Stimulated activated naive B cell treated with anti-CD40 and anti-IgM and Interleukin-4, amounts not matched to agents 10 μg/mL and 1 μg/mL and 100 μg/mL, for 72 hours (primary cell): Measurements from ENCODE around the gene AREL1.

Experiments used
- ATAC-seq, 2 donors: fragments of 150-1000 bp; cut with Tn5 transposase; replicated peaks; 2 replicates each; pipeline ENCODE4 v1.10.0; 2021; ENCODE audit warnings: moderate library complexity in 1 of 2
- DNase-seq: peaks from one replicate; pipeline ENCODE4 v3.0.0; 2021
- H3K27ac Mint-ChIP-seq: one replicate; pipeline ENCODE4 v1.8.0; 2022; ENCODE audit warnings: mild to moderate bottlenecking, mixed read lengths
- H3K27me3 Mint-ChIP-seq, 2 donors: one replicate each; pipeline ENCODE4 v1.8.0; 2022; ENCODE audit warnings: mixed read lengths in 2 of 2
- H3K36me3 Mint-ChIP-seq, 2 donors: one replicate each; pipeline ENCODE4 v1.8.0; 2022; ENCODE audit warnings: mixed read lengths in 2 of 2, mild to moderate bottlenecking in 1 of 2
- H3K4me1 Mint-ChIP-seq, 2 donors: one replicate each; pipeline ENCODE4 v1.8.0; 2022; ENCODE audit warnings: mixed read lengths in 2 of 2, mild to moderate bottlenecking in 1 of 2
- H3K4me3 Mint-ChIP-seq, 2 donors: one replicate each; pipeline ENCODE4 v1.8.0; 2022; ENCODE audit warnings: mild to moderate bottlenecking in 2 of 2, mixed read lengths in 2 of 2, moderate library complexity in 1 of 2
- H3K9me3 Mint-ChIP-seq, 2 donors: one replicate each; pipeline ENCODE4 v1.8.0; 2022; ENCODE audit warnings: mixed read lengths in 2 of 2, mild to moderate bottlenecking in 1 of 2

AREL1 gene

DNA sequence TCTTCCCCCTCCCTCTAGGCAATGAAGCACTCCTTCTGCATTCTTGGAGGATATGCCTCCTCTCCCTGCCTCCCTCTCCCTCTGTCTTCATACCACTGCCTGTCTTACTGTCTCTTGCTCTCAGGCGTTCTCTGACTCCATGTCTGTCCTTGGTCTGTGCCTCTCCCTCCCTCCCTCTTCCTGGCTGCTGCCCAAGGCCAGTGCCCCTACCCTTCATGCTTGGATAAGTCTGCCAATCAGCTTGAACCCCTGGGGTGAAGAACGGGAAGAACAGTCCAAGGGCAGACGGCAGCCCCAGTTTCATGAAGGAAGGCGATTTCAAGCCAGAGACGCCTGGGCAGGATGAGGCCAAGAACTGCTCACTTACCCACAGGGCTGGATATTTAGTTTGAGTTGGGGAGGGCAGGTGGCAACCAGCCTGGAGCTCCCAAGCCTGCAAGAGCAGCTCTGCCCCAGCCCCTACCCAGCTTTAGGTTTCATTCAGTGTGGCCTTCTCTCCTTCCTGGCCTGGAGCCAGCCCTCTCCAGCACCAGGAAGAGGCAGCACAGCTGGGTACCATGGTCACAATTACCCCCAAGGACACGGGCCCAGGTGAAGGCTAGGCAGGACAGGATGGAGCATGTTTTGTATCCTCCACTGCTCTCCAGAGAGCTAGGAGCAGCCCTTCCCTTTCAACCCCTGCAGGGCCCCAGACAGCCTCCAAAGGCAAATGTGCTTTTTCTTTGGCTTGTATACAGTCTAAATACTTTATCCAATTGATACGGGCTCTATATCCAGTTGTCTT, 65.0 kb downstream of the AREL1 start:
- Mint-ChIP-seq H3K4me3 (no peak overlapping the region), H3K27ac (no peak overlapping the region), H3K4me1 (peaks cover 3 to 4% of the 10 kb centered on the region in 2 donors), H3K27me3 (peaks cover 6 to 19% of the 10 kb centered on the region in 2 donors), H3K36me3 (peaks cover 0 to 1% of the 10 kb centered on the region in 2 donors), H3K9me3 (no peaks in the 10 kb centered on the region)
- ATAC-seq (no peak), DNase-seq (no peak)

DNA sequence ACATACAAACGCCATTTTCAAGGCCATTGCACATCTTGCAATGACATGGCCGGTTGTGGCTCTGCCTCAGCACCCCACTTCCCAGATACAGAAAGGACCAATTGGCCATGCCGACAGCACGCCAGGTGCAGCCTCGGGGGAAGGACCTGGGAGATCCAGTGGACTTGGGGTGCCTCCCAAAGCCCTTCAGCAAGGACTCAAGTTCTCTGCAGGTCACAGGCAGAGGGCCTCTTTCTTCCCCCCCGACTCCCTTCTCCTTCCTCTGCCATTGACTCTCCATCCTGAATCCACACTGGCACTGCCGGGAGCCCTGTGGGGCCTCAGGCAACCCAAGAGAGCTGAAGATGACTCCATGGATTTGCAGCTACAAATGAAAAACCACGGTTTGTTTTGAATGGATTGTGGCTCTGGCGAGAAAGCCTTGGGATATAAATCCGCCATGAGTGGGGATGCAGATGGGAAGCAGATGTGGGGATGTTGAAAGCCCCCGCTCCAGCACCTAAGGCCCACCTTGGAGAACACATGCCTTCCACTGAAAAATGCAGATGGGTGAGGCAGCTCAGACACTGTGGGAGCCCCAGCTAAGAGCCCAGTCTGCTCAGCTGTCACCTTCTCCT, 65.7 kb downstream of the AREL1 start:
- Mint-ChIP-seq H3K9me3 (no peaks in the 10 kb centered on the region), H3K36me3 (peaks cover 0 to 1% of the 10 kb centered on the region in 2 donors), H3K27me3 (peaks cover 6 to 19% of the 10 kb centered on the region in 2 donors), H3K4me1 (peaks cover 3 to 4% of the 10 kb centered on the region in 2 donors), H3K27ac (no peak overlapping the region), H3K4me3 (no peak overlapping the region)
- DNase-seq (no peak), ATAC-seq (peak in 1 of 2 donors; percentile 20)

DNA sequence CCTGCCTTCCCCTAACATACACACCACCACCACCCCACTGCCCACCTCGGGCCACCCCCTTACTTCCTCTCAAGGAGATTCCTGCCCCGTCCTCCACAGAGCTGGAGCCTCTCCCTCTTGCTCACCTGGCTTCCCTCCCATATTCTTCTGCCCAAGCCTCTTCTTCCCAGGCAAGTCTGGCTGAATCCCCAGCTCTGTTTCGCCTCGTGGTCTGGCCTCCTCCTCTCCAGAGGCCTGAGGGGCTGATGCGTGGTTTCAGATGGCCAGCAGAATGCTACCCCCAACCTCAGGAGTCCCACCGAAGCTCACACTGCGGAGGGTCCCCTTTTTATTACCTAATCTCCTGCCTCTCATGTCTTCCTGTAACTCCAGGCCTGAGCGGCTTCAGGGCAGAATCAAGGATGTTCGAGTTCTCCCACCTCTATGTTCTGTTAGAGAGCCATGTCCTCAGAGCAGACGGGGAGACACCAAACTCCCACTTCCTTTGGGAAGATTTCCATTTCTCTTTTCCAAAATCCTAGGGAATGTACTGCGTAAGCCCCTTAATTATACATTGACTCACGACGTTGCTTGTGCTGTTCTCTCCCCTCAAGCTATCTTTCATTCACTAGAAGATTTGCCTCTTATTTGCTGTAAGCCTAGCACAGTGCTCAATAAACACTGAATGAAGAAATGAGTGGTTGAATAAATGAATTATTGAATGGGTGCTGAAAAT, 67.0 kb downstream of the AREL1 start:
- Mint-ChIP-seq H3K27me3 (peaks cover 6 to 19% of the 10 kb centered on the region in 2 donors), H3K4me1 (peaks cover 3 to 4% of the 10 kb centered on the region in 2 donors), H3K27ac (no peak overlapping the region), H3K36me3 (peaks cover 0 to 1% of the 10 kb centered on the region in 2 donors), H3K9me3 (no peaks in the 10 kb centered on the region), H3K4me3 (no peak overlapping the region)
- DNase-seq (no peak), ATAC-seq (no peak)

GRCh38 chr14:74645244-74645643, 67.6 kb downstream of the AREL1 start:
- H3K27ac Mint-ChIP-seq = no peak overlapping the region
- peaks cover 0 to 1% of the 10 kb centered on the region in 2 donors for H3K36me3 Mint-ChIP-seq
- no peak overlapping the region for H3K4me3 Mint-ChIP-seq
- no peak for DNase-seq
- no peak for ATAC-seq
- H3K9me3 Mint-ChIP-seq = no peaks in the 10 kb centered on the region
- H3K27me3 Mint-ChIP-seq = peaks cover 6 to 19% of the 10 kb centered on the region in 2 donors
- H3K4me1 Mint-ChIP-seq = peaks cover 3 to 4% of the 10 kb centered on the region in 2 donors

GRCh38 chr14:74641601-74642391, 71.1 kb downstream of the AREL1 start:
- H3K4me1 Mint-ChIP-seq = peaks cover 3 to 4% of the 10 kb centered on the region in 2 donors
- H3K27me3 Mint-ChIP-seq = peaks cover 6 to 17% of the 10 kb centered on the region in 2 donors
- H3K9me3 Mint-ChIP-seq = no peaks in the 10 kb centered on the region
- peaks cover 0 to 1% of the 10 kb centered on the region in 2 donors for H3K36me3 Mint-ChIP-seq
- H3K4me3 Mint-ChIP-seq = no peak overlapping the region
- ATAC-seq (no peak), DNase-seq (no peak)
- no peak overlapping the region for H3K27ac Mint-ChIP-seq

DNA sequence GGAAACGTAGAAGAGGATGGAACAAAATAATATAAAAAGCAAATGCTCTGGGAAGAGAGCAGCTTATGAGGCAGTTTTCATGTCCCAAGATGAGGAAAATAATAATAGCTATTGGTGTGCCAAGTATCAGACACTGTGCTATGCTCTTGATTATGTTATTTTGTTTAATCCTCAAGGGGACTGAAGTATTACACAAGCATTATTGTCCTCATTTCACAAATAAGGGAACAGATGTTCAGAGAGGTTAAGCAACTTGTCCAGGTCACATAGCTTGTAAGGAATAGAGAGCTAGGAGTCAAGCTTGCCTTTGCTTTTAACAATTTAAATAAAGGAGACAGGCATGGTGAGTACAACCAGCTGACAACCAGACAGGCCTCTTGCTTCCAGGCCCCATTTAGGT, 73.9 kb downstream of the AREL1 start:
- H3K4me3 Mint-ChIP-seq = no peak overlapping the region
- peaks cover 0 to 3% of the 10 kb centered on the region in 2 donors for H3K4me1 Mint-ChIP-seq
- DNase-seq (no peak), ATAC-seq (no peak)
- H3K9me3 Mint-ChIP-seq = no peaks in the 10 kb centered on the region
- H3K36me3 Mint-ChIP-seq = no peaks in the 10 kb centered on the region
- H3K27me3 Mint-ChIP-seq = peaks cover 3 to 6% of the 10 kb centered on the region in 2 donors
- H3K27ac Mint-ChIP-seq = no peak overlapping the region

DNA sequence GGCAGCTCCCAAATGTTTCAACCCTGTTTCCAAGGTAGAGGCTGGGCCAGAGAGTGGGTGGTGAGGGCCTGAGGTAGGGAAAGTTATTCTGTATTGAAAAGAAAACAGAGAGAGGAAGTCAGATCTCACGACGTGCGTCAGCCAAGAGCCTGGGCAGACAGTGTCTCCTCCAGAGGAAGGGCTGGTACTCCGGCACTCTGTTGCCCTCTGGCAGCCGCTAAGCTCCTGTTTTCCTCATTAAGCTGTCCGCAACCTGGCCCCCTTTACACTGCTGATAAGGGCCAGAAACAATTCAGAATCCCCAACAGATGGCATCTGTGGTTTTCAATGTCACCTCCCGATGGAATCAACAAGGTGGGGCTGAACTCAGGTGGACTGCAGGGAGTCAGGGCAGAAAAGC, 74.8 kb downstream of the AREL1 start:
- H3K4me1 Mint-ChIP-seq = peaks cover 0 to 3% of the 10 kb centered on the region in 2 donors
- H3K9me3 Mint-ChIP-seq = no peaks in the 10 kb centered on the region
- no peaks in the 10 kb centered on the region for H3K36me3 Mint-ChIP-seq
- peak overlapping the region; percentile 49 for H3K27ac Mint-ChIP-seq
- DNase-seq (no peak), ATAC-seq (peak in 1 of 2 donors; percentile 65)
- no peak overlapping the region for H3K4me3 Mint-ChIP-seq
- H3K27me3 Mint-ChIP-seq = peaks cover 3 to 6% of the 10 kb centered on the region in 2 donors

GRCh38 chr14:74637178-74637550, 75.7 kb downstream of the AREL1 start:
- DNase-seq (no peak), ATAC-seq (no peak)
- Mint-ChIP-seq H3K9me3 (no peaks in the 10 kb centered on the region), H3K4me1 (peaks cover 0 to 3% of the 10 kb centered on the region in 2 donors), H3K36me3 (no peaks in the 10 kb centered on the region), H3K27me3 (peaks cover 3 to 6% of the 10 kb centered on the region in 2 donors), H3K27ac (no peak overlapping the region), H3K4me3 (no peak overlapping the region)

GRCh38 chr14:74636424-74637177, 76.3 kb downstream of the AREL1 start:
- peaks cover 0 to 3% of the 10 kb centered on the region in 2 donors for H3K4me1 Mint-ChIP-seq
- H3K36me3 Mint-ChIP-seq = no peaks in the 10 kb centered on the region
- ATAC-seq = no peak
- peak overlapping the region; percentile 25 for H3K27ac Mint-ChIP-seq
- H3K27me3 Mint-ChIP-seq = peaks cover 3 to 6% of the 10 kb centered on the region in 2 donors
- H3K4me3 Mint-ChIP-seq = no peak overlapping the region
- no peak for DNase-seq
- no peaks in the 10 kb centered on the region for H3K9me3 Mint-ChIP-seq

DNA sequence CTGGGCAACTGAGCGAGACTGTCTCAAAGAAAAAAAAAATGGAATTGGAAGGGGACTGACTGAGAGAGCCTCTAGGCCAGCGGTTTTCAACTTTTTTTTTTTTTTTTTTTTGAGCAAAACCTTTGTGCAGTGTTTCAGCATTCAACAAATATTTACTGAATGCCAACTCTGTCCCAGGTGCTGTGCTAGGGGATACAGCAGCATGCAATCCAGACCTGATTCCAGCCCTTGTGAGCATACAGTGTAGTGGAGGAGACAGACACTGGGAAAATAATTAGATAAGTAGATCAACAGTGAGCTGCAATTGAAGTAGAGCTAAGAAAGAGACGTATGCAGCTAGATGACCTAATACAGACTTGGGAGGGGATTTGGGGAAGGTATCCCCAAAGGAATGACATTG, 77.0 kb downstream of the AREL1 start:
- H3K27ac Mint-ChIP-seq = no peak overlapping the region
- no peaks in the 10 kb centered on the region for H3K36me3 Mint-ChIP-seq
- no peak for ATAC-seq
- no peaks in the 10 kb centered on the region for H3K9me3 Mint-ChIP-seq
- peaks cover 0 to 3% of the 10 kb centered on the region in 2 donors for H3K4me1 Mint-ChIP-seq
- DNase-seq = no peak
- H3K4me3 Mint-ChIP-seq = no peak overlapping the region
- peaks cover 3 to 6% of the 10 kb centered on the region in 2 donors for H3K27me3 Mint-ChIP-seq

GRCh38 chr14:74634964-74635363, 77.9 kb downstream of the AREL1 start:
- peaks cover 0 to 3% of the 10 kb centered on the region in 2 donors for H3K4me1 Mint-ChIP-seq
- no peaks in the 10 kb centered on the region for H3K9me3 Mint-ChIP-seq
- peaks cover 3 to 6% of the 10 kb centered on the region in 2 donors for H3K27me3 Mint-ChIP-seq
- no peak overlapping the region for H3K27ac Mint-ChIP-seq
- H3K36me3 Mint-ChIP-seq = no peaks in the 10 kb centered on the region
- no peak overlapping the region for H3K4me3 Mint-ChIP-seq
- DNase-seq (no peak), ATAC-seq (no peak)

- peaks cover 3 to 6% of the 10 kb centered on the region in 2 donors for H3K27me3 Mint-ChIP-seq
- H3K4me1 Mint-ChIP-seq = peaks cover 0 to 3% of the 10 kb centered on the region in 2 donors
- DNase-seq = no peak
- H3K36me3 Mint-ChIP-seq = no peaks in the 10 kb centered on the region
- no peaks in the 10 kb centered on the region for H3K9me3 Mint-ChIP-seq
- no peak overlapping the region for H3K4me3 Mint-ChIP-seq
- H3K27ac Mint-ChIP-seq = no peak overlapping the region
- no peak for ATAC-seq
These were observed 78.4 kb downstream of the AREL1 start for GRCh38 chr14:74634481-74634880.

- Mint-ChIP-seq H3K27me3 (peaks cover 0 to 2% of the 10 kb centered on the region in 2 donors), H3K4me1 (peaks cover 6 to 21% of the 10 kb centered on the region in 2 donors), H3K4me3 (no peak overlapping the region), H3K9me3 (no peaks in the 10 kb centered on the region), H3K27ac (no peak overlapping the region), H3K36me3 (no peaks in the 10 kb centered on the region)
- no peak for ATAC-seq
- DNase-seq = no peak
These were observed 81.8 kb downstream of the AREL1 start for GRCh38 chr14:74630881-74631690.
